TTC549 (cell line): ENCODE data around the gene GRAMD4.

Experiments used
- FAIRE-seq: peaks from 2 replicates; lab custom pipeline; 2012; peaks lifted over from hg19 to GRCh38; lab: Jason Lieb, UNC

Gene GRAMD4

DNA sequence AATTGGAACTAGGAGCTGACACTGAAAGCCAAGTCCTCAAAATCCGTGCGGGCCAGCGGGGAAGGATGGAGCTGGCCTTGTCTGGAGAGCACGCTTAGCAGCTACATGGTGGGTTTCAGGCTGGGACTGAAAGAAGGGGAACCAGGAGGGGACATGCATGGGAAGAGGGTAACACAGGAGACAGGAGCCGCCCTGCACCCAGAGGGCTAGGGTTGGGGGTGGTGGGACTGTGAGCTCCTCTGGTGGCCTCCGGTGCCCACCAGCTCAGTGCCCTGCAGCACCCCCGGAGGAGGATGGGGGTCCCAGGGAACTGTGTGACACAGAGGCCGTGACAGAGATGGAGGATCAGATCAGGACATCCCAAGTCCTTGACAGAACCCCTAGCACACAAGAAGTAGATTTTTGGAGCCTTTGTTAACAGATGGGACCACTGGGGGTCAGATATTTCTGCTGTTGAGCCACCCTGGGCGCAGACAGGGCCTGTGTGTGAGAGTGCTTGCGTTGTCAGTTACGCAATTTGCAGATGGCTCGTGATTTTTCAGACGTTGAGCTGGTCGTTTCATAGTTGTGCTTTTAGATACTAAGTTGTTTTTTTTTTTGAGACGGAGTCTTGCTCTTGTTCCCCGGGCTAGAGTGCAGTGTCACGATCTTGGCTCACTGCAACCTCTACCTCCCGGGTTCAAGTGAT, 21.3 kb upstream of the GRAMD4 start:
- FAIRE-seq: no peak

DNA sequence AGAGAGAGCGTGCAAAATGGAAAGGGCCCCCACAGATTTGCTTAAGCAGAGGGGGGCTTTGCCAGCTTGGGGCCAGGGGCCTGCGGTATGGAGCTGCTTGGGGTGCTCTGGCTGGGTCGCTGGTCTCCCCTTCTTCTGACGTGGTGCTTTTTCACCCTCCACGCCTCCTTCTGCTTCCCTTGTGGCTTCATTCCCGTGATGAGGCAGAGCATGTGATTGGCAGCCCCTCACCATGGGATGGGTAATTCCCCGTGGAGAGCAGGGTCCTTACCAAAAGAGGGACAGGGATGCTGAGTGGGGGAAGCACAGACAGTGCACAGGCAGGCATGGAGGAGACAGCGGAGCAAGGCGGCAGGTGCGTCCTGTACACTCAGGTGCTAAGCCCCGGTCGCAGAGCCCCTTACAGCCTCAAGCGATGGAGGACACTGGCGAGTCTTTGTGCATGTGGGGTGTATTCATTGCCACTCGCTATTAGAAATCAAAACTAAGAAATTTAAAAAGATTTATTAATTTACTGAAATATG, 19.9 kb upstream of the GRAMD4 start:
- FAIRE-seq: no peak

DNA sequence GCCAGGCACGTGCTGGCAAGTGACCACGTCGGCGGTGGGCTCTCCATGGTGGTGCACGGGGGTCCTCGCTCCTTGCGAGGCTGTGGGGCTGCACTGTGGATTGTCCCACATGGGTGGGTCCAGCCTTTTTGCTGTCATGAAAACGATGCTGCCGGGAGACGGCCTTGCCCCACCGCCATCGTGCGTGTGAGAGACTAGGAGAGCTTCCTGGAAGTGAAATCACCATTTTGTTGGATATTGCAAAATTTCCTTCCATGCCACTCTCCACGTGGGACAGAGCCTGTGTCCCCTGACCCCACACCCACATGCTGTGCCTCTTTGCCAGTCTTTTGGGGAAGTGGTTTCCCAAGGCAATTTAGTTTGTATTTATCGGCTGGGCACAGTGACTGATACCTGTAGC, 18.2 kb upstream of the GRAMD4 start:
- FAIRE-seq: no peak

DNA sequence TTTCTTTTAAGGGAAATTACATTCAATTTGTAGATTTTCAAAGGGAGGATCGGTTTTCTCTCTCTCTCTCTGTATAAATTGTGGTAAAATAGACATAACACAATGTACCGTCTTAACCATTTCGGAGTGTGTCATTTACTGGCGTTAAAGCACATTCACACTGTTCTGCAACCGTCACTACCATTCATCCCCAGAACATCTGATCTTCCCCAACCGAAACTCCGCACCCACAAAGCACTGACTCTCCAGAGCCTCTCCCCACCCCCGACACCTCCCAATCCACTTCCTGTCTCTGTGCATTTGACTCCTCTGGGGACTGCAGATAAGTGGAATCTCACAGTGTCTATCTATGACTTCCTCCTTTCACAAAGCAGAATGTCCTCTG, 15.9 kb upstream of the GRAMD4 start:
- FAIRE-seq: no peak

DNA sequence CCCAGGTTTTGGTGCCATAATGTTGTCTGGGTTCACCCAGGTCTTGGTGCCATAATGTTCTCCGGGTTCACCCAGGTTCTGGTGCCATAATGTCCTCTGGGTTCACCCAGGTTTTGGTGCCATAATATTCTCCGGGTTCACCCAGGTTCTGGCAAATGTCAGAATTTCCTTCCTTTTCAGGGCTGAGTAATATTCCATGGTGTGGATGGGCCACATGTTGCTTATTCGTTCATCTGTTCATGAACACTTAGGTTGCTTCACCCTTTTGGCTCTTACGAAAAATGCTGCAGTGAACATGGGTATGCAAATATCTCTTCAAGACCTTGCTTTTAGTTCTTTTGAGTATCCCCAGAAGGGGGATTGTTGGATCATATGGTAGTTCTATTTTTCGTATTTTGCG, 15.1 kb upstream of the GRAMD4 start:
- no peak for FAIRE-seq

DNA sequence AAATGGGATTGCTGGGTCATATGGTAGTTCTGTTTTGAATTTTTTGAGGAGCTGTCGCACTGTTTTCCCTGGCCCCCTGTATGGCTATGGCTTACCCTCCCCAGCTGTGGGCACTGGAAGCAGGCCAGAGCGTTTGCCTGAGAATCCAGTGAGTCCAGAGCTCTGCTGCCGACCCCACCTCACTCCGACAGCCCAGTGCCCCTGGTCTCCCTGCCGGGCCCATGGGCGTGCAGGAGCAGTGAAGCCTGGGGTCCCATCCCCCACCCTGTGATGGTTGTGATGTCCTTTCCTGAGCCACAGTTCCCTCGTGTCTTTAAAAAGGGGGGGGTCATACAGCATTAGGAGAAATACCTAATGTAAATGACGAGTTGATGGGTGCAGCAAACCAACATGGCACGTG, 13.3 kb upstream of the GRAMD4 start:
- FAIRE-seq: no peak

DNA sequence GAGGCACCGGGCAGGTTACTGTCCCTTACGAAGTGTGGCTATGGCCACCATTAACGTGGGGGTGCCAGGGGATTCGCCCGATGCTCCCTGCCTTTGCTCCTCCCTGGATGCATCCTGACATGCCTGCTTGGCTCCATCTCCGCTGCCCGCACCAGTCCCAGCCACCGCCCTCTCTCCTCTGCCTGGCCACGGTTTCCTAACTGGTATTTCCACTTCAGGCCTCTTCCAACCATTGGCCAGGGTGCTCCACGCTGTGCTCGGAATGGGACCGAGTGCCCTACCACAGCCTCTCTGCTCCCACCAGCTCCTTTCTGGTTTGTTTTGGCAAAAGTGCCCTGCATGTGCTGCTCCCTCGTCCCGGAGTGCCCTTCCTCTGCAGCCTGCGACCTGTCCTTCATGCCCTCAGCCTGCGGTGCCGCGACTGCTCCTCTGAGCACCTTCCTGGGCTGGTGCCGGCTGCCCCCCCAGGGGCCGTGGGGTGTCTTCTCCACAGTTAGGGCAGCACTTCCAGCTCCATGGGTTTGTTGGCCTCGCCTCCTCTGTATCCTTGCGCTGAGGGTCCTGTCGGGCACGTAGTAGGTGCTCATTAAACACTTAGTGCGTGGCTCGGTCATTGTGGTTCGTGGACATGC, 12.6 kb upstream of the GRAMD4 start:
- FAIRE-seq: no peak

DNA sequence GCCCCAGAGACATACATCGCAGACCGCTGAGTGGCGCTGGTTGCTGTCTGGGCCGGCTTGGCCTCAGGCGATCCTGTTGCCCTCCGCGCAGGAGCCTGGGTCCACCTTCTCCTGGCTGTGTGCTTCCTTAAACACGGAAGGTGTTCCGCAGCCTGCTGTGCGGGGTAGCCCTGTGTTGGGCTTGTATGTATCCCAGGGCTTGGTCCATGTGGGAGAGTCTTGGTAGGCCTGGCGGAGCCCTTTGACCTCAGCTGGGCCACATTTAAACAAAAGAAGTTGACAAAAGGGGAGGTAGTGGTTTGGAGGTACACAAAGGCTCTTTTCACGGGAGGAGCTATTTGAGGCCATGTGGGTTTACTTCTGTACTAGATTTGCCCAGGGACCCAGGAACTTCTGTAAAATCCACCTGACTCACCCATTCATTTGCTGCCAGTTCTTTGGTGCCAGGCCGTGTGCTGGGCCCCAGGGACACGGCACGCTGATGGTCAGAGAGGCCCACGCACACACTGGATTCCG, 11.0 kb upstream of the GRAMD4 start:
- no peak for FAIRE-seq

DNA sequence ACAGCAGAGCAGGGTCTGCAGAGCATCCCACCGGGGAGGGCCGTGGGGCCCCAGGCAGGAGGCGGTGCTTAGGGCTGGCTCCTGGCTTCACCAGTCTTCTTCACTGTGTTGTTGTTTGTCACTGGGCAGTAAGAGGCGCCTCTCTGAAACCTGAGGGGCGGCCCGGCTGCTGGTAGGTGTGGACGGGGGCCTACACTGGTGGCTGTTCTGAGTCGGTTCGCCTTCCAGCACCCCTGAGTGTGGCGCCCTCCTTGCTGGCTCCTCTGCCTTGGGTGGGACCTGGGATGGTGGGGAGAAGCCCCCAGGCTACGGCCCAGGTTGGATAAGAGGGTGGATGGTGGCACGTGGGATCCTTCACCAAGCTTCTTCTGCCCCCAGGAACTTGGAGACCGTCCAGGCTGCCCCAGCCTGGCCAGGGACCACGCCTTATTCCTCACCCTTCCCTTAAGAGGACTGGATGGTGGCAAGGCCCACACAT, 10.4 kb upstream of the GRAMD4 start:
- no peak for FAIRE-seq

DNA sequence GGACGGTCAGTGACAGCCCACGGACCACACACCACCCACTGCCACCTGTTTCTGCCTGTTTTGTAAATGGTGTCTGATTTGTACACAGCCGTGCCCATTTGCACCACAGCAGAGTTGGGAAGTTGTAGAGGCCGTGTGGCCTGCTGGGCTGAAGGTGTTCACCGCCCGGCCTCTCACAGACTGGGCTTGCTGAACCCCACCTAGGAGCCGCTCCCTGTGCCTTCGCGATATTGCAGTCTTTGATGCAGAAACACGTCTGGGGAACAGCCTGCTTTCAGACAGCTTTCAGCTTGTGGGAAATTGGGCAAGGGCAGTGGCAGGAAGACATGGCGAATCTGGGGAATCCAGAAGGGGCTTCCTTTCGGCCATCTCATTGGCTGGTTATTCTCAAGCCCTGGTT, 9.8 kb upstream of the GRAMD4 start:
- no peak for FAIRE-seq

DNA sequence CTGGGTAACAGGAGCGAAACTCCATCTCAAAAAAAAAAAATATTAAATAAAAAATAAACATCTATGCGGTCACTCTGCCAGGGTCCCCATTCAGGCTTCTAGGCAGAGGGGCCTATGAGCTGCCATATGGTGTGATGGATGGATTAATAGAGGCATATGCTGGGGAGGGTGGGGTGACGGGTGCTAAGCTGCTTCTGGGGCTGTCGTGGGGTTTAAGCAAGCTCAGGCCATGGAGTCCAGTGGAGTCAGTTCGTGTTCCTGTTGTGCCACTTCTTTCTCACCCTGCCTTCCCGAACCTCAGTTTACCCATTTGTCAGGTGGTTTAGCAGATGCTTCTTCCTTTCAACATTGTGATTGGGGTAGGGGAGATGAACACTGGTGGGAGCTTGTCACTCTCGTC, 9.0 kb upstream of the GRAMD4 start:
- no peak for FAIRE-seq

DNA sequence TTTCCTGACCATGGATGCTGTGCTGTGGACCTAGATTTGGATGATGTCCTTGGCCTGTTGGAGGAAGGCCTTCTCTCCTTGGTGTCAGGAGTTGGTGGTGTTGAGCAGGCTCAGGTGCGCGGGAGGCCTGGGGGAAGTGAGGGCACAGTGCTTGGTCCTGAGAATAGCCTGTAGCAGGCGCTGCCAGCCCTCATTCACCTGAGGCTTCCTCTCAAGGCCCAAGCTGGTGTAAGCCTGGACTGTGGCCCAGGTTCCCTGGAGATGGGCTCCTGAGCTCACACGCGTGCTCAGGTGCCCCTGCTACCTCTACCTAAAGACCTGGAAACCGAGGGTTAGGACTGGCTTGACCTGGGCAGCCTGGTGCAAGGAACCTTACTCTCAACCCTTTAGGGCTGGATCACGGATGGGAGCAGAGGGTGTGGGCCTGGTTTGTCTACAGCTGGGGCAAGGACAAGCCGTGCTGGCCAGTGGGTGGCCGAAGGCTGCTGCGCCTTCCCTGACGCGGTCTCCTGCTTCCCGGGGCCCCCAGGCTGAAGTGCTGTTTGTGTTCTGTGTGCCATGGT, 7.8 kb upstream of the GRAMD4 start:
- FAIRE-seq: no peak

DNA sequence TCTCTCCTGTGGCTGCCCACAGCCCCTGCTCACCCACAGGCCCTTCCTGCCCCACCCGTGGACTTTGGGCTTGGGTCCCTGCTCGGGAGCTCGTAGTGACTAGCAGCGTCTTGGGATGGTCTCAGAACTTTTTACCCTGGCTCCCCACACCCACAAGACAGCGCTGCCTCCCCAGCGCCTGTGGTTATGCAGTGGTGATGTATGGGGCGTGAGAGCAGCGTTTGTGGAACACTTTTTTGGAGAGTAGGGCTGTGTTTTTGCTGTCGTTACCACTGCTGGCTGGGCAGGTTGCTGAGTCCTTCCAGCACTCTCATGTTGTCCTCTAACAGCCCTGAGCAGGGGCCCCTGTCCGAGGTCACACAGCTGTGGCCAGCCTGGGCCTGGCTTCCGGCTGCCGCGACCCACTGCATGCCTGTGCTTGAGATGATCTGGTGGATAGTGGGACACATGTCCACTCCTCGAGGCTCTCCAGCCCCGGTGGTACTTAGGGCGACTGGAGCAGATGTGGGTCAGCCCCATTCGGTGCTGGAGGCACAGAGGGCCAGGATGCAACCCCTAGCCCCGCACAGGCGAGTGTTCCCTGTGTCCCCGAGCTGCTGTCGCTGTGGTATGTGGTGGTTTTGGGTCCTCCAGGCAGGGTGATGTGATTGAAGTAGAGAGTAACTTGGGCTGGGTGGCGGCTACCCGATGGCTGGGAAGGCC, 7.1 kb upstream of the GRAMD4 start:
- no peak for FAIRE-seq

DNA sequence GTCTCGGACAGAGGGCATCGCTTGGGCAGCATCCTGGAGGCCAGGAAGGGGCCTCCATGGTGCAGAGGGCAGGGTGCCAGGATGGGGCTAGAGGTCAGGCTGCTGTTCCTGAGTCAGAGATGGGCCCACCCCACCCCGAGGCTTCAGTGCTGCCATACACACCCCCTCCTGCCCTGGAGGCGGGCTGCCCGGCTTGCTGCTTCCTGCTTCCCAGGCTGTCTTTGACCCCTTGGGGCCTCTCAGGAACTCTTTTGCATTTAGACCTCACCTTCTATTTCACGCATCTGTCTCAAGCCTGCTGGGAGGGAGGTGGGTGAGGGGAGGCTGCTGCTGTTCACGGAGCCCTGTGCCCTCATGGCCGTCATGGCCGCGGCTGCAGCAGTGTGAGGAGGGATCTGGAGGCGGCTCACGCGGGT, 6.6 kb upstream of the GRAMD4 start:
- FAIRE-seq: no peak

DNA sequence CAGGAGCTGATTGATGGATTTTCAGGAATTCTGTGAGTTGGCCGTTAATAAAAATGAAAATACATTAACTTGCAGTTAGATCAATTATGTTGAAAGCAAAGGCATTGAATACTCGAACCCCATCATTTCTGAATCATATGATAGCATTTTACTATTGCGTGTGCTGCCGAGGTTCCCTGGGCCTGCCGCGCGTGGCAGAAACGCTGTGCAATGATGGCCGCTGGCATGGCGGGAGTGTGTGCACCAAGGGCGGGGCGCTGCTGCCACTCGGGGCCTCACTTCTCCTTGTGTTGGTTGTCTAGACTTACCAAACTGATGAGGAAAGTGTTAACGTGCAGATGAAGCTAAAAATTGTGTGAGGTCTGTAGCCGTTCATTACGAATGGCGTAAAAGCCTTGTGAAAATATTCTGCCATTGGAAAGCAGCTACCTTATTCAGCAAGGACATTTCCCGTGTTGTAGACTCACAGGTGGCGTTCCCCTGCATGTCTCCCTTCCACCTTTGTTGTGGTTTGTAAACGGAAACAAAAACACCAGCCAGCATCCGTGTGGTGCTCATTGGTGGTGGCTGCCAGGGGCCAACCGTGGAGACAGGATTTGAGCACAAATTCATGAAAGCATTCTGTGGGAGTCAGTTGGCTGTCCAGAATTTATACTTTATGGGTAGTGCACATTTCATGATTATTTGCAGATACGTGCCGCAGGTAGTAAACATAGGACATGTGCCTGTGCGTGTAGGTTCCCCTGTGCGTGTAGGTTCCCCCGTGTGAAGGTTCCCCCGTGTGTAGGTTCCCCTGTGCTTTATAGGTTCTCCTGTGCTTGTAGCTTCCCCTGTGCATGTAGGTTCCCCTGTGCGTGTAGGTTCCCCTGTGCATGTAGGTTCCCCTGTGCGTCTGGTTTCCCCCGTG, 5.9 kb upstream of the GRAMD4 start:
- no peak for FAIRE-seq

DNA sequence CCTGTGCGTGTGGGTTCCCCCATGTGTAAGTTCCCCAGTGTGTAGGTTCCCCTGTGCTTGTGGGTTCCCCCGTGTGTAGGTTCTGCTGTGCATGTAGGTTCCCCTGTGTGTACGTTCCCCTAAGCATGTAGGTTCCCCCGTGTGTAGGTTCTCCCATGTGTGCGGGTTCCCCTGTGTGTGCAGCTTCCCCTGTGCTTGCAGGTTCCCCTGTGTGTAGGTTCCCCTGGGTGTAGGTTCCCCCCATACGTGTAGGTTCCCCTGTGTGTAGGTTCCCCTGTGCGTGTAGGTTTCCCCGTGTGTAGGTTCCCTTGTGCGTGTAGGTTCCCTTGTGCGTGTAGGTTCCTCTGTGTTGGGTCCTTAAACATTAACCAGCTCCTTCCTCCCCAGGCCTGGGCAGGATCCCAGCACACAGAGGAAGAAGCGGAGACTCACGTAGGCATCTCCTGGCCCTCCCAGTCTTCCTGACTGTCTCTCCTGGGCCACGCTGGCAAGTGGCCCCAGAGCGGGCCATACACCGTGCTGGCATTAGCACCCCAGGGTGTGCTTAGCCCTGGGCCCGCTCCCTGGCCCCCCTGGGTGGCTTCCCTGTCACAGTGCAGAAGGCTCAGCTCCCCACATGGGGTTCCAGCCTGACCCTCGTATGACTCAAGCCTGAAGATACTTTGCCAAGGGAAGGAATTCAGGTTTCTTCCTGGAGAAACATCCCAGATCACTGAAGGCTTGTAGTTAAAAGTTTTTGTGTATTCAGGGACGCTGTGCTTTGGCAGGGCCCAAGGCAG, 2.8 kb upstream of the GRAMD4 start:
- FAIRE-seq: no peak

DNA sequence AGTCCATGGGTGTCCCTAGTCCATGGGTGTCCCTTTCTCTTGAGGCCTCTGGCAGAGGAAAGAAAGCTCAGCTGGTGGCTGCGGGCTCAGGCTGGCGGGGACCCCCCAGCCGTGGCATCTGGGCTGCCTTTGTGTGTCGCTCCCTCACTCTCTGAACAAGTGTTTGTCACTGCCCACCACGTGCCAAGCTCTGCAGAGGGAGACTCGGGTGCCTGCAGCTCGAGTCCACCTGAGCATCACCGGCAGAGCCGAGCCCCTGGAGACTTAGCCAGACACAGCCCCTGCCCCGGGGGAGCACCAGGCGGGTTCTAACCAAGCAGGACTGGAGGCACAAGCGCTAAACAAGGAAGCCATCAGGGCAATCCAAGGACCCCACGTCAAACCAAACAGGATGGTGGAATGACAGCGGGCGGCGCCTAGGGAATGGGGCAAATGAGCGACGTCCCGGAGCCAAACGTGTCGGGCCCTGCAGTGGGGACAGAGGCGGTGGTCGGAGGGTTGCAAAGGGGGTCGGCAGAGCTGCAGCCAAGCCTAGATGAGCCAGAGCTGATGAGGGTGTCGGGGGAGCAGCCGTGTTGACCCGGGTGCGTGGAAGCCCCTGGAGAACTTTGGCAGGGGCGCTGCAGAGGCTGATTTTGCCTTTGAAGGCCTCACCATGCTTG, 2.1 kb upstream of the GRAMD4 start:
- no peak for FAIRE-seq

DNA sequence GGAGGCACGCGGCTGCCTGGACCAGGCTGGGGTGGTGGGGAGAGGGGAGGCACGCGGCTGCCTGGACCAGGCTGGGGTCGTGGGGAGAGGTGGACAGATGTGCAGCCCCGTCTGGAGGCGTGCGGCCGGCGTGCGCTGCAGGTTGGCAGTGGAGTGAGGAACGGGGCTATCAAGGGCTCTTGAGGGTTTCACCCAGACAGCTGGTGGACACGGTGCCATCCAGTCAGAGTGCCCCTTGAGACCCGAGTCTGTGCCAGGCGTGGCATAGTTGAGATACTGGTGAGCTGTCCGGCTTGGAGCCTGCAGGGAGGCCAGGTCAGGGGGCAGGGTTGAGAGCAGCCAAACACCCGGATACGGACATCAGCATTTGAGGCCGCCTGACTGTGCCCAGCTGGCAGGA, 1.5 kb upstream of the GRAMD4 start:
- no peak for FAIRE-seq

DNA sequence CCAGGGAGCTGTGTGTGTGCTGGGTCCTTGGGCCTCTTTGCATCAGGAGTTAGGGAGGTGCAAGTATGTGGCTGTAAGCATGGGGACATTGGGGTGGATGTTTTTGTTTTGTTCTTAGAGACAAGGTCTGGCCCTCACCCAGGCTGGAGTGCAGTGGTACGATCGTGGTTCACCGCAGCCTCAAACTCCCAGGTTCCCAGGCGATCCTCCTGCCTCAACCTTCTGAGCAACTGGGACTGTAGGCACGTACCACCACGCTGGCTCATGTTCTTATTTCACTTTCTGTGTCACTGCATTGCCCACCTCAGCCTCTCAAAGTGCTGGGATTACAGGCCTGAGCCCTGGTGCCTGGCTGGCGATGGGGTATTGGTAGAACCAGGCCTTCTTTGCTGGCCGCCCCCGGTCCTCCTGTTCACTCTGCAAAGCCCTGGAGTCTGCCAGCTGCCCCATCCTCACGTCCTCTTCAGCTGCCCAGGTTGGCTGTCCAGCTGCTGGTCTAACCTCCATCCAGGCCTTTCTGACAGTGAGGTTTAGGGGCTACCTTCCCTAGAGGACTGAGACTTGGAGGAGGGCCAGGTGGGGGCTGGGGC, 851 bp upstream of the GRAMD4 start:
- no peak for FAIRE-seq
